GM23338 (cell line): ENCODE data around the gene SLN. TPM values are rescaled to one million over a fixed set of nuclear protein-coding genes. Genes with fewer than 3 reads are reported as not detected.

Experiments used
- EZH2 ChIP-seq: fragments of 200-600 bp; sonication (generic); IDR thresholded peaks from one replicate; pipeline ENCODE4 v1.8.0; 2017; ENCODE audit warnings: antibody characterized with exemption, mild to moderate bottlenecking, low read depth; ENCODE audit not compliant: unreplicated experiment
- EZH2phosphoT487 ChIP-seq: fragments of 200-600 bp; sonication (generic); IDR thresholded peaks from one replicate; pipeline ENCODE4 v1.8.1; 2018; ENCODE audit warnings: antibody characterized with exemption; ENCODE audit not compliant: unreplicated experiment
- JUNB ChIP-seq: IDR thresholded peaks from one replicate; pipeline ENCODE4 v1.6.1; 2016; ENCODE audit warnings: antibody characterized with exemption; ENCODE audit not compliant: unreplicated experiment
- NANOG ChIP-seq: IDR thresholded peaks from 2 replicates; pipeline ENCODE4 v1.6.1; 2016; ENCODE audit warnings: antibody characterized with exemption, borderline replicate concordance
- STAT1 ChIP-seq: IDR thresholded peaks from one replicate; pipeline ENCODE4 v1.6.1; 2016; ENCODE audit warnings: antibody characterized with exemption; ENCODE audit not compliant: unreplicated experiment
- ZNF331 ChIP-seq: fragments of 250-450 bp; sonication (Bioruptor Pico); IDR thresholded peaks from 2 replicates; pipeline ENCODE4 v1.5.0; 2020; ENCODE audit warnings: low read depth, mild to moderate bottlenecking, moderate library complexity
- polyA plus RNA-seq: library from polyadenylated mRNA; unstranded; fragments of >200 nt; fragmentation: Nextera tagmentation; extraction: Ambion mirVana; gene quantifications from 2 replicates; pipeline ENCODE4 v1.2.1, GENCODE V29; 2016
- total RNA-seq: library from RNA; depleted of rRNA; stranded (reverse); fragments of >200 nt; shearing (Covaris generic); gene quantifications from 2 replicates; pipeline ENCODE4 v1.2.3, GENCODE V29; 2014
- TF ChIP-seq, protein P1 (sequence below): fragments of 250-450 bp; sonication (Bioruptor Pico); IDR thresholded peaks from 2 replicates; pipeline ENCODE4 v1.5.0; 2020; ENCODE audit warnings: mild to moderate bottlenecking, moderate library complexity
- TF ChIP-seq, protein P2 (sequence below): IDR thresholded peaks from 2 replicates; pipeline ENCODE4 v1.6.1; 2016; ENCODE audit warnings: antibody characterized with exemption
- TF ChIP-seq, protein P3 (sequence below), 2 experiments: fragments of 200-600 bp in 1 of 2; sonication (generic) in 1 of 2; conservative IDR thresholded peaks; 2 replicates each; pipeline versions ENCODE4 v1.5.1 to v1.6.1; 2016 to 2017; ENCODE audit warnings: antibody characterized with exemption in 2 of 2, low read depth in 2 of 2, mild to moderate bottlenecking in 2 of 2, moderate library complexity in 1 of 2

The SLN gene
- total and polyA plus RNA-seq, 2 experiments from 2014 or later: not detected

DNA sequence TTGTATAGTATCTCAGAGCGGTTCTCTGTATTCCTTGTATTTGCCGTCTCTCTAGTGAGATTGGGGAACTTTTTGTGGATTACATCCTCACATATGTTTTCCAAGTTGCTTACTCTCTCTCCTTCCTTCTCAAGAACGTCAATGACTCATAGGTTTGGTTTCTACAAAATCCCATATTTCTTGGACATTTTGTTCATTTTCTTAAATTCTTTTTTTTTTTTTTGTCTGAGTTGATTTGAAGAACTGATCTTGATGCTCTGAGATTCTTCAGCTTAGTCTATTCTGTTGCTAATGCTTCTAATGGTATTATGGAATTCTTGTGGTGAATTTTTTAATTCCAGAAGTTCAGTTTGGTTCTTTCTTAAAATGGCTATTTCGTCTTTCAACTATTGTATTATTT is 28.4 kb upstream of the SLN start (continued):
- TF ChIP-seq, protein P1, sequence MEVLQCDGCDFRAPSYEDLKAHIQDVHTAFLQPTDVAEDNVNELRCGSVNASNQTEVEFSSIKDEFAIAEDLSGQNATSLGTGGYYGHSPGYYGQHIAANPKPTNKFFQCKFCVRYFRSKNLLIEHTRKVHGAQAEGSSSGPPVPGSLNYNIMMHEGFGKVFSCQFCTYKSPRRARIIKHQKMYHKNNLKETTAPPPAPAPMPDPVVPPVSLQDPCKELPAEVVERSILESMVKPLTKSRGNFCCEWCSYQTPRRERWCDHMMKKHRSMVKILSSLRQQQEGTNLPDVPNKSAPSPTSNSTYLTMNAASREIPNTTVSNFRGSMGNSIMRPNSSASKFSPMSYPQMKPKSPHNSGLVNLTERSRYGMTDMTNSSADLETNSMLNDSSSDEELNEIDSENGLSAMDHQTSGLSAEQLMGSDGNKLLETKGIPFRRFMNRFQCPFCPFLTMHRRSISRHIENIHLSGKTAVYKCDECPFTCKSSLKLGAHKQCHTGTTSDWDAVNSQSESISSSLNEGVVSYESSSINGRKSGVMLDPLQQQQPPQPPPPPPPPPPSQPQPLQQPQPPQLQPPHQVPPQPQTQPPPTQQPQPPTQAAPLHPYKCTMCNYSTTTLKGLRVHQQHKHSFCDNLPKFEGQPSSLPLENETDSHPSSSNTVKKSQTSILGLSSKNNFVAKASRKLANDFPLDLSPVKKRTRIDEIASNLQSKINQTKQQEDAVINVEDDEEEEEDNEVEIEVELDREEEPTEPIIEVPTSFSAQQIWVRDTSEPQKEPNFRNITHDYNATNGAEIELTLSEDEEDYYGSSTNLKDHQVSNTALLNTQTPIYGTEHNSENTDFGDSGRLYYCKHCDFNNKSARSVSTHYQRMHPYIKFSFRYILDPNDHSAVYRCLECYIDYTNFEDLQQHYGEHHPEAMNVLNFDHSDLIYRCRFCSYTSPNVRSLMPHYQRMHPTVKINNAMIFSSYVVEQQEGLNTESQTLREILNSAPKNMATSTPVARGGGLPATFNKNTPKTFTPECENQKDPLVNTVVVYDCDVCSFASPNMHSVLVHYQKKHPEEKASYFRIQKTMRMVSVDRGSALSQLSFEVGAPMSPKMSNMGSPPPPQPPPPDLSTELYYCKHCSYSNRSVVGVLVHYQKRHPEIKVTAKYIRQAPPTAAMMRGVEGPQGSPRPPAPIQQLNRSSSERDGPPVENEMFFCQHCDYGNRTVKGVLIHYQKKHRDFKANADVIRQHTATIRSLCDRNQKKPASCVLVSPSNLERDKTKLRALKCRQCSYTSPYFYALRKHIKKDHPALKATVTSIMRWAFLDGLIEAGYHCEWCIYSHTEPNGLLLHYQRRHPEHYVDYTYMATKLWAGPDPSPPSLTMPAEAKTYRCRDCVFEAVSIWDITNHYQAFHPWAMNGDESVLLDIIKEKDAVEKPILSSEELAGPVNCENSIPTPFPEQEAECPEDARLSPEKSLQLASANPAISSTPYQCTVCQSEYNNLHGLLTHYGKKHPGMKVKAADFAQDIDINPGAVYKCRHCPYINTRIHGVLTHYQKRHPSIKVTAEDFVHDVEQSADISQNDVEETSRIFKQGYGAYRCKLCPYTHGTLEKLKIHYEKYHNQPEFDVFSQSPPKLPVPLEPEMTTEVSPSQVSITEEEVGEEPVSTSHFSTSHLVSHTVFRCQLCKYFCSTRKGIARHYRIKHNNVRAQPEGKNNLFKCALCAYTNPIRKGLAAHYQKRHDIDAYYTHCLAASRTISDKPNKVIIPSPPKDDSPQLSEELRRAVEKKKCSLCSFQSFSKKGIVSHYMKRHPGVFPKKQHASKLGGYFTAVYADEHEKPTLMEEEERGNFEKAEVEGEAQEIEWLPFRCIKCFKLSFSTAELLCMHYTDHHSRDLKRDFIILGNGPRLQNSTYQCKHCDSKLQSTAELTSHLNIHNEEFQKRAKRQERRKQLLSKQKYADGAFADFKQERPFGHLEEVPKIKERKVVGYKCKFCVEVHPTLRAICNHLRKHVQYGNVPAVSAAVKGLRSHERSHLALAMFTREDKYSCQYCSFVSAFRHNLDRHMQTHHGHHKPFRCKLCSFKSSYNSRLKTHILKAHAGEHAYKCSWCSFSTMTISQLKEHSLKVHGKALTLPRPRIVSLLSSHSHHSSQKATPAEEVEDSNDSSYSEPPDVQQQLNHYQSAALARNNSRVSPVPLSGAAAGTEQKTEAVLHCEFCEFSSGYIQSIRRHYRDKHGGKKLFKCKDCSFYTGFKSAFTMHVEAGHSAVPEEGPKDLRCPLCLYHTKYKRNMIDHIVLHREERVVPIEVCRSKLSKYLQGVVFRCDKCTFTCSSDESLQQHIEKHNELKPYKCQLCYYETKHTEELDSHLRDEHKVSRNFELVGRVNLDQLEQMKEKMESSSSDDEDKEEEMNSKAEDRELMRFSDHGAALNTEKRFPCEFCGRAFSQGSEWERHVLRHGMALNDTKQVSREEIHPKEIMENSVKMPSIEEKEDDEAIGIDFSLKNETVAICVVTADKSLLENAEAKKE (CRISPR knock-in tag): no peak
- no peak for TF ChIP-seq ZNF331 (CRISPR knock-in tag)
- no peak for TF ChIP-seq JUNB
- TF ChIP-seq, protein P2, sequence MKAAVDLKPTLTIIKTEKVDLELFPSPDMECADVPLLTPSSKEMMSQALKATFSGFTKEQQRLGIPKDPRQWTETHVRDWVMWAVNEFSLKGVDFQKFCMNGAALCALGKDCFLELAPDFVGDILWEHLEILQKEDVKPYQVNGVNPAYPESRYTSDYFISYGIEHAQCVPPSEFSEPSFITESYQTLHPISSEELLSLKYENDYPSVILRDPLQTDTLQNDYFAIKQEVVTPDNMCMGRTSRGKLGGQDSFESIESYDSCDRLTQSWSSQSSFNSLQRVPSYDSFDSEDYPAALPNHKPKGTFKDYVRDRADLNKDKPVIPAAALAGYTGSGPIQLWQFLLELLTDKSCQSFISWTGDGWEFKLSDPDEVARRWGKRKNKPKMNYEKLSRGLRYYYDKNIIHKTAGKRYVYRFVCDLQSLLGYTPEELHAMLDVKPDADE: no peak
- TF ChIP-seq STAT1: no peak
- TF ChIP-seq NANOG: no peak
- no peak for TF ChIP-seq EZH2phosphoT487
- TF ChIP-seq, protein P3, sequence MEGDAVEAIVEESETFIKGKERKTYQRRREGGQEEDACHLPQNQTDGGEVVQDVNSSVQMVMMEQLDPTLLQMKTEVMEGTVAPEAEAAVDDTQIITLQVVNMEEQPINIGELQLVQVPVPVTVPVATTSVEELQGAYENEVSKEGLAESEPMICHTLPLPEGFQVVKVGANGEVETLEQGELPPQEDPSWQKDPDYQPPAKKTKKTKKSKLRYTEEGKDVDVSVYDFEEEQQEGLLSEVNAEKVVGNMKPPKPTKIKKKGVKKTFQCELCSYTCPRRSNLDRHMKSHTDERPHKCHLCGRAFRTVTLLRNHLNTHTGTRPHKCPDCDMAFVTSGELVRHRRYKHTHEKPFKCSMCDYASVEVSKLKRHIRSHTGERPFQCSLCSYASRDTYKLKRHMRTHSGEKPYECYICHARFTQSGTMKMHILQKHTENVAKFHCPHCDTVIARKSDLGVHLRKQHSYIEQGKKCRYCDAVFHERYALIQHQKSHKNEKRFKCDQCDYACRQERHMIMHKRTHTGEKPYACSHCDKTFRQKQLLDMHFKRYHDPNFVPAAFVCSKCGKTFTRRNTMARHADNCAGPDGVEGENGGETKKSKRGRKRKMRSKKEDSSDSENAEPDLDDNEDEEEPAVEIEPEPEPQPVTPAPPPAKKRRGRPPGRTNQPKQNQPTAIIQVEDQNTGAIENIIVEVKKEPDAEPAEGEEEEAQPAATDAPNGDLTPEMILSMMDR (conservative IDR thresholded peaks at IDR 0.05; ENCODE audit: low read depth in 2 of 2): no peak
- TF ChIP-seq EZH2: no peak
